ENCODE data around the gene EBF3.

- no peak for TF ChIP-seq CTCF (IDR thresholded peaks at IDR 0.05)
- no peak for TF ChIP-seq POLR2AphosphoS5 (IDR thresholded peaks at IDR 0.05)
These were observed 167.2 kb downstream of the EBF3 start for GRCh38 chr10:129796710-129797420.

Measured in suprapubic skin (tissue), 3 donors.